ENCODE measurements around the gene FSCN2.

FSCN2 gene

DNA sequence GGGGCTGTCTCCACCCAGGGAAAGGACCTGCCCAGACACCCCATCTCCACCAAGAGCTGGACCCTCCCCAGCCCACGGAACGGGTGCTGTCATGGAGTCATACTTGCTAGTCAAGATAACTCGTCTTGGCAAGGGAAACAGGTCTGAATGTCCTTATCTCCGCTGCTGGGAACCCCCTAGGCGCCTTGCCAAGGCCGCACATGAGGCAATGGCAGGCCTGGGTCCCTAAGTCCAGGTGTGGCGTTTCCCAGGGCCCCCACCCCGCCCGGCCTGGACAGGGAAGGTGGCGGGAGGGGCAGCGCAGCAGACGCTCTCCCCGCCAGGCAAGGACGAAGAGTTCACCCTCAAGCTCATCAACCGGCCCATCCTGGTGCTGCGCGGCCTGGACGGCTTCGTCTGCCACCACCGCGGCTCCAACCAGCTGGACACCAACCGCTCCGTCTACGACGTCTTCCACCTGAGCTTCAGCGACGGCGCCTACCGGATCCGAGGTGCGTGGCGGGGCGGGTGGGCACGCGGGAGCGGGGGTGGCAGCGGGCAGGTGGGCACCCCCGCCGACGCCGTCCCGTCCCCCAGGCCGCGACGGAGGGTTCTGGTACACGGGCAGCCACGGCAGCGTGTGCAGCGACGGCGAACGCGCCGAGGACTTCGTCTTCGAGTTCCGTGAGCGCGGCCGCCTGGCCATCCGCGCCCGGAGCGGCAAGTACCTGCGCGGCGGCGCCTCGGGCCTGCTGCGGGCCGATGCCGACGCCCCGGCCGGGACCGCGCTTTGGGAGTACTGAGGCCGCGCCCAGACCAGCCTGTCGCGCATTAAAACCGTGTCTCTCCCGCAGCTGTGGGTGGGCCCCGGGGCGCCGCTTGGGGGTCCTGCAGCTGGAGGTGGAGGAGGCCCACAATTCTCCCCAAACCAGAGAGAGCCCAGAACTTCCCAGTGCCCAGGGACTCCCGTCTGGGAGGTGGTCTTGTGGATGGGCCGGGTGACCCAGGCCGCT, 8.4 kb downstream of the FSCN2 start:
- H3K4me1 ChIP-seq (ENCODE audit: control insufficient read depth in 1 of 2, insufficient read depth in 2 of 2, low read length in 2 of 2): peaks cover 4 to 12% of the 10 kb centered on the region in 2 donors
- H3K9ac ChIP-seq (ENCODE audit: low read depth in 1 of 2, low read length in 2 of 2): no peak overlapping the region
- no peak overlapping the region for H3K4me3 ChIP-seq (ENCODE audit: low read depth in 1 of 2, low read length in 2 of 2)
- peaks cover 6 to 26% of the 10 kb centered on the region in 2 donors for H3K27me3 ChIP-seq (ENCODE audit: control insufficient read depth in 1 of 2, insufficient read depth in 2 of 2, low read length in 2 of 2)
- H3K27ac ChIP-seq (ENCODE audit: low read depth, low read length): no peak overlapping the region
- H3K9me3 ChIP-seq (ENCODE audit: control insufficient read depth in 1 of 2, low read length in 2 of 2): no peaks in the 10 kb centered on the region
- H3K36me3 ChIP-seq (ENCODE audit: control insufficient read depth in 1 of 2, insufficient read depth in 2 of 2, low read length in 2 of 2): peaks cover 0 to 19% of the 10 kb centered on the region in 2 donors

GRCh38 chr17:81537343-81537855, 9.2 kb downstream of the FSCN2 start:
- peaks cover 0 to 22% of the 10 kb centered on the region in 2 donors for H3K36me3 ChIP-seq (ENCODE audit: control insufficient read depth in 1 of 2, insufficient read depth in 2 of 2, low read length in 2 of 2)
- H3K9ac ChIP-seq (ENCODE audit: low read depth in 1 of 2, low read length in 2 of 2): no peak overlapping the region
- peaks cover 4 to 12% of the 10 kb centered on the region in 2 donors for H3K4me1 ChIP-seq (ENCODE audit: control insufficient read depth in 1 of 2, insufficient read depth in 2 of 2, low read length in 2 of 2)
- H3K4me3 ChIP-seq (ENCODE audit: low read depth in 1 of 2, low read length in 2 of 2): no peak overlapping the region
- no peak overlapping the region for H3K27ac ChIP-seq (ENCODE audit: low read depth, low read length)
- peaks cover 6 to 26% of the 10 kb centered on the region in 2 donors for H3K27me3 ChIP-seq (ENCODE audit: control insufficient read depth in 1 of 2, insufficient read depth in 2 of 2, low read length in 2 of 2)
- no peaks in the 10 kb centered on the region for H3K9me3 ChIP-seq (ENCODE audit: control insufficient read depth in 1 of 2, low read length in 2 of 2)

GRCh38 chr17:81537856-81538555, 9.8 kb downstream of the FSCN2 start:
- H3K27ac ChIP-seq (ENCODE audit: low read depth, low read length): no peak overlapping the region
- H3K4me3 ChIP-seq (ENCODE audit: low read depth in 1 of 2, low read length in 2 of 2): no peak overlapping the region
- H3K9me3 ChIP-seq (ENCODE audit: control insufficient read depth in 1 of 2, low read length in 2 of 2): no peaks in the 10 kb centered on the region
- peaks cover 3 to 28% of the 10 kb centered on the region in 2 donors for H3K36me3 ChIP-seq (ENCODE audit: control insufficient read depth in 1 of 2, insufficient read depth in 2 of 2, low read length in 2 of 2)
- peaks cover 4 to 12% of the 10 kb centered on the region in 2 donors for H3K4me1 ChIP-seq (ENCODE audit: control insufficient read depth in 1 of 2, insufficient read depth in 2 of 2, low read length in 2 of 2)
- H3K9ac ChIP-seq (ENCODE audit: low read depth in 1 of 2, low read length in 2 of 2): no peak overlapping the region
- H3K27me3 ChIP-seq (ENCODE audit: control insufficient read depth in 1 of 2, insufficient read depth in 2 of 2, low read length in 2 of 2): peaks cover 6 to 26% of the 10 kb centered on the region in 2 donors

GRCh38 chr17:81538651-81539570, 10.7 kb downstream of the FSCN2 start:
- H3K36me3 ChIP-seq (ENCODE audit: control insufficient read depth in 1 of 2, insufficient read depth in 2 of 2, low read length in 2 of 2): peaks cover 9 to 37% of the 10 kb centered on the region in 2 donors
- H3K4me1 ChIP-seq (ENCODE audit: control insufficient read depth in 1 of 2, insufficient read depth in 2 of 2, low read length in 2 of 2): peaks cover 4 to 7% of the 10 kb centered on the region in 2 donors
- H3K9me3 ChIP-seq (ENCODE audit: control insufficient read depth in 1 of 2, low read length in 2 of 2): no peaks in the 10 kb centered on the region
- no peak overlapping the region for H3K9ac ChIP-seq (ENCODE audit: low read depth in 1 of 2, low read length in 2 of 2)
- peaks cover 6 to 26% of the 10 kb centered on the region in 2 donors for H3K27me3 ChIP-seq (ENCODE audit: control insufficient read depth in 1 of 2, insufficient read depth in 2 of 2, low read length in 2 of 2)
- H3K4me3 ChIP-seq (ENCODE audit: low read depth in 1 of 2, low read length in 2 of 2): no peak overlapping the region
- H3K27ac ChIP-seq (ENCODE audit: low read depth, low read length): no peak overlapping the region

DNA sequence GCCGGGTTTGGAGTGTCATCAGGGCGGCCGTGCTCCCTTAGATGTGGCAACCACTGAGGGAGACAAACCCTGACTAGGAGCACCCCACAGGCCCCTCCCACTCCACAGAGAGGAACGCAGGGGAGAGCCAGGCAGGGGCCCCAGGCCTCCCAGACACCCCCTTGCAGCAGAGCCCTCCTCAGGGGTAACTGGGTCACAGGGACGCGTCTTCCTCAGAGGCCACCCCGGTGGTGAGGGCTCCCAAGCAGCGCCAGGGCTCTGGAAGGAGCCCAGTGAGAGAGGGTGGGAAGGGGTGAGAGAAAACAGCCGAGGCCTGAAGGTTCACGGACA, 11.4 kb downstream of the FSCN2 start:
- Histone ChIP-seq H3K9me3 (ENCODE audit: control insufficient read depth in 1 of 2, low read length in 2 of 2) (no peaks in the 10 kb centered on the region), H3K36me3 (ENCODE audit: control insufficient read depth in 1 of 2, insufficient read depth in 2 of 2, low read length in 2 of 2) (peaks cover 15 to 43% of the 10 kb centered on the region in 2 donors)

DNA sequence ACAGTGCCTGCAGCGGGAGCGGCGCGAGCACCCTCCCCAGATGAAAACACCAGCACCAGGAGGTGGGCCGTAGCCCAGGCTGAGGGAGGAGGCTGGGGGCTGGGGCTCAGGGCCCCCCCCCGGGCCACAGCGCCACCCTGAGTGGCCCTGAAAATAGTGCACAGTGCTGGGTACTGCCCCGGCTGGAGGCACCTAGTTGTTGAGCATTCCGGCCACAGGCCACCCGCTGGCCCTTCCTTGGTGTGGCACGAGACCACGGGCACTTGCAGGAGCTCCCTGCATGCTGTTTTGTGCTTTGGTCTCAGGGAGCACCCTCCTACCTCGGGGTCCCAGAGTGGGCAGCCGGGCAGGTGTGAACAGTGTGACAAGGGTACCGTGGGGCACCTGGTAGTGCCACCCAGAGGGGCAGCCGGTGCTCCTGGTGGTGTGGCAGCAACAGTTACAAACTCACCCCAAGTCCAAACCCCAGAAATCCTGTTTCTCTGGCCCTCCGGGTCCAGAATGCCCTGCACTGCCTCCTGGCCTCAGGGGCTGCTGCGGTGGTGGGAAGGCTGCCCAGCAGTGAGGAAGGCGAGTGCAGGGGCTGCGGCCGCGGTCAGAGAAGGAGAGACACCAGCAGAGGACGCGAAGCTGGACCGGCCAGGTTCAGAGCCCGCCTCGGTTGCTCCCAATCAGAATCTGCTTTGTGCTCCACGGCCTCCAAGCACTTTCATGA, 11.9 kb downstream of the FSCN2 start:
- peaks cover 6 to 20% of the 10 kb centered on the region in 2 donors for H3K27me3 ChIP-seq (ENCODE audit: control insufficient read depth in 1 of 2, insufficient read depth in 2 of 2, low read length in 2 of 2)
- no peaks in the 10 kb centered on the region for H3K9me3 ChIP-seq (ENCODE audit: control insufficient read depth in 1 of 2, low read length in 2 of 2)
- H3K27ac ChIP-seq (ENCODE audit: low read depth, low read length): no peak overlapping the region
- H3K4me3 ChIP-seq (ENCODE audit: low read depth in 1 of 2, low read length in 2 of 2): no peak overlapping the region
- no peak overlapping the region for H3K9ac ChIP-seq (ENCODE audit: low read depth in 1 of 2, low read length in 2 of 2)
- H3K4me1 ChIP-seq (ENCODE audit: control insufficient read depth in 1 of 2, insufficient read depth in 2 of 2, low read length in 2 of 2): peaks cover 4 to 7% of the 10 kb centered on the region in 2 donors
- H3K36me3 ChIP-seq (ENCODE audit: control insufficient read depth in 1 of 2, insufficient read depth in 2 of 2, low read length in 2 of 2): peaks cover 15 to 47% of the 10 kb centered on the region in 2 donors

More for the DNA sequence above, 11.4 kb downstream of the FSCN2 start:
- H3K27ac ChIP-seq (ENCODE audit: low read depth, low read length): no peak overlapping the region
- H3K4me3 ChIP-seq (ENCODE audit: low read depth in 1 of 2, low read length in 2 of 2): no peak overlapping the region
- no peak overlapping the region for H3K9ac ChIP-seq (ENCODE audit: low read depth in 1 of 2, low read length in 2 of 2)
- H3K4me1 ChIP-seq (ENCODE audit: control insufficient read depth in 1 of 2, insufficient read depth in 2 of 2, low read length in 2 of 2): peaks cover 4 to 7% of the 10 kb centered on the region in 2 donors
- H3K27me3 ChIP-seq (ENCODE audit: control insufficient read depth in 1 of 2, insufficient read depth in 2 of 2, low read length in 2 of 2): peaks cover 6 to 25% of the 10 kb centered on the region in 2 donors

DNA sequence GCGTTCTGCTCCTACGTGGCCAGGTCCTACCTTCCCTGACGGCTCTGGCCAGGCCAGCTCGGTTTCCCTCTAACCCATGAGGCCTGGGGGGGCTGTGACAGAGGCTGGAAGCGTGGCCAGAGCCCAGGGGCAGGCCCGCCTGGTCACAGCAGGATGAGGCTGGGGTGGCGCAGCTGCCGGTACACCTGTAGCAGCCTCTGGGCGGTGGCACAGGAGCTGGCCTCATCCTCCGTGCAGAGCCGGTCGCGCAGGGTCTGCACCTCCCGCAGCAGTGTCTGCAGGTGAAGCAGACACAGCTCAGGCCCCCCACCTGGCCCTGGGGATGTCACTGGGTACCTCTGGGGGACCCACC, 12.5 kb downstream of the FSCN2 start:
- peaks cover 4 to 7% of the 10 kb centered on the region in 2 donors for H3K4me1 ChIP-seq (ENCODE audit: control insufficient read depth in 1 of 2, insufficient read depth in 2 of 2, low read length in 2 of 2)
- H3K9ac ChIP-seq (ENCODE audit: low read depth in 1 of 2, low read length in 2 of 2): no peak overlapping the region
- no peak overlapping the region for H3K4me3 ChIP-seq (ENCODE audit: low read depth in 1 of 2, low read length in 2 of 2)
- H3K9me3 ChIP-seq (ENCODE audit: control insufficient read depth in 1 of 2, low read length in 2 of 2): no peaks in the 10 kb centered on the region
- H3K27ac ChIP-seq (ENCODE audit: low read depth, low read length): no peak overlapping the region
- H3K36me3 ChIP-seq (ENCODE audit: control insufficient read depth in 1 of 2, insufficient read depth in 2 of 2, low read length in 2 of 2): peaks cover 19 to 53% of the 10 kb centered on the region in 2 donors
- H3K27me3 ChIP-seq (ENCODE audit: control insufficient read depth in 1 of 2, insufficient read depth in 2 of 2, low read length in 2 of 2): peaks cover 6 to 20% of the 10 kb centered on the region in 2 donors

DNA sequence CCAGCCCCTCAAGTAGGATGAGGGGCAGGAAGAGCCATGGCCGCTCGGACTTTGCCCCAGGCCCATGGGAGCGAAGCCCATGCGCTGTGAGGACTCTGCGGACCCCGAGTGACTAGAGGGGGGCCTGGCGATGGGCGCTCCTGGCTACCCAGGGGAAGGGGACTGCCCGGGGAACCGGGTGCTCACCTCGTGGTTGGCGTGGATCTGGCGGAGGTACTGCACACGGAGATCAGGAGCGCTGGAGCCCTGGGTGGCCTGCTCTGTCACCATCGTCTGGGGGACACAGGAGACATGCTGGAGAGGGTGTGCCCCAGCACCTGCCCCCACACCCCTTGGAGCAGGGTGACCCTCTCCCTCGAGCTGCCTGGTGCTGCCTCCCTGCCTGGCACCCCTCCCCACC, 12.9 kb downstream of the FSCN2 start:
- Histone ChIP-seq H3K27ac (ENCODE audit: low read depth, low read length) (no peak overlapping the region), H3K4me1 (ENCODE audit: control insufficient read depth in 1 of 2, insufficient read depth in 2 of 2, low read length in 2 of 2) (peaks cover 4 to 7% of the 10 kb centered on the region in 2 donors), H3K27me3 (ENCODE audit: control insufficient read depth in 1 of 2, insufficient read depth in 2 of 2, low read length in 2 of 2) (peaks cover 2 to 16% of the 10 kb centered on the region in 2 donors), H3K36me3 (ENCODE audit: control insufficient read depth in 1 of 2, insufficient read depth in 2 of 2, low read length in 2 of 2) (peaks cover 23 to 57% of the 10 kb centered on the region in 2 donors), H3K9me3 (ENCODE audit: control insufficient read depth in 1 of 2, low read length in 2 of 2) (no peaks in the 10 kb centered on the region), H3K9ac (ENCODE audit: low read depth in 1 of 2, low read length in 2 of 2) (no peak overlapping the region), H3K4me3 (ENCODE audit: low read depth in 1 of 2, low read length in 2 of 2) (no peak overlapping the region)

Measured in duodenal mucosa (tissue), 2 donors.